Keratinocyte (primary cell): ENCODE results near the gene MLX.

Source experiments
- EZH2 ChIP-seq: IDR thresholded peaks from one replicate; pipeline ENCODE4 v1.6.1; 2012; ENCODE audit warnings: inconsistent platforms, mild to moderate bottlenecking, low read length, moderate library complexity
- TF ChIP-seq, protein P1 (sequence below), 3 experiments: IDR thresholded peaks in 1 of 3; conservative IDR thresholded peaks in 1 of 3; optimal IDR thresholded peaks in 1 of 3; 2 replicates in 2 of 3; 3 replicates in 1 of 3; pipeline versions ENCODE3 to v1.5.1; 2011; ENCODE audit warnings: low read length in 3 of 3, mild to moderate bottlenecking in 3 of 3, moderate library complexity in 2 of 3, control low read depth in 1 of 3, inconsistent platforms in 1 of 3; ENCODE audit not compliant: insufficient read depth in 2 of 3; ENCODE audit errors: extremely low read depth in 1 of 3

DNA sequence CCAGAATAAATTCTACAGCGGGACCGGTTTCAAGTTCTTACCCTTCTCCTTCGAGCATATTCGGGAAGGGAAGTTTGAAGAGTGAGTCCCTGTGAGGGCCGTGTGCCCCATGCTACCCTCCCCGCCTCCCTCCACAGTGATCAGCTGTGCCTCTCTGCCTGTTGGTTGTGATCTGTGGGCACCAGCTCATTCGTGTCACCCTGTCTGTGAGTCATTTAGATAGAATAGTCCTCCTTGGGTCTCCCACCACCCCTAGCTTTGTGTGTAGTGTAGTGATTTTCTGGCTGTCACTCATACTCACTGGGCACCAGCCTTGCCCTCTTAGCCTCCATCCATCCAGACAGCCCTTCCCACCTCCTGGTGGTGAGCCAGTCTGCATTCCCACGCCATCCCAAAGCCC, 45.9 kb upstream of the MLX start:
- TF ChIP-seq, protein P1, sequence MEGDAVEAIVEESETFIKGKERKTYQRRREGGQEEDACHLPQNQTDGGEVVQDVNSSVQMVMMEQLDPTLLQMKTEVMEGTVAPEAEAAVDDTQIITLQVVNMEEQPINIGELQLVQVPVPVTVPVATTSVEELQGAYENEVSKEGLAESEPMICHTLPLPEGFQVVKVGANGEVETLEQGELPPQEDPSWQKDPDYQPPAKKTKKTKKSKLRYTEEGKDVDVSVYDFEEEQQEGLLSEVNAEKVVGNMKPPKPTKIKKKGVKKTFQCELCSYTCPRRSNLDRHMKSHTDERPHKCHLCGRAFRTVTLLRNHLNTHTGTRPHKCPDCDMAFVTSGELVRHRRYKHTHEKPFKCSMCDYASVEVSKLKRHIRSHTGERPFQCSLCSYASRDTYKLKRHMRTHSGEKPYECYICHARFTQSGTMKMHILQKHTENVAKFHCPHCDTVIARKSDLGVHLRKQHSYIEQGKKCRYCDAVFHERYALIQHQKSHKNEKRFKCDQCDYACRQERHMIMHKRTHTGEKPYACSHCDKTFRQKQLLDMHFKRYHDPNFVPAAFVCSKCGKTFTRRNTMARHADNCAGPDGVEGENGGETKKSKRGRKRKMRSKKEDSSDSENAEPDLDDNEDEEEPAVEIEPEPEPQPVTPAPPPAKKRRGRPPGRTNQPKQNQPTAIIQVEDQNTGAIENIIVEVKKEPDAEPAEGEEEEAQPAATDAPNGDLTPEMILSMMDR (optimal IDR thresholded peaks at IDR 0.05 in 1 of 3, IDR thresholded peaks at IDR 0.05 in 1 of 3, conservative IDR thresholded peaks at IDR 0.05 in 1 of 3; ENCODE audit: extremely low read depth in 1 of 3, insufficient read depth in 2 of 3, low read length in 3 of 3): no peak
- no peak for TF ChIP-seq EZH2
